ENCODE results near the gene PFDN4.

GRCh38 chr20:54195483-54196472 is 12.1 kb upstream of the PFDN4 start:
- TF ChIP-seq CTCF (IDR thresholded peaks at IDR 0.05) (no peak), POLR2A (IDR thresholded peaks at IDR 0.05) (no peak)
